Tibial nerve (tissue), 4 donors: Measurements from ENCODE around the gene MARCHF2. TPM values are rescaled to one million over a fixed set of nuclear protein-coding genes. Genes with fewer than 3 reads are reported as not detected.
"Not testable (repeated sequence)": the region's sequence is repeated elsewhere in the genome, so short reads cannot be mapped to it uniquely, and the experiment has no call there.

Experiments used
- DNase-seq, 2 donors: peaks; one replicate each; pipeline ENCODE4 v3.0.0-alpha.2; 2019; ENCODE audit warnings: low spot score in 2 of 2
- H3K27ac ChIP-seq, 4 donors: fragments of 200-600 bp; sonication (generic) in 3 of 4; one replicate each; pipeline ENCODE4 v1.5.1; 2017 to 2019; ENCODE audit warnings: mild to moderate bottlenecking in 1 of 4
- H3K27me3 ChIP-seq, 2 donors: fragments of 200-600 bp; sonication (generic) in 1 of 2; one replicate each; pipeline versions ENCODE4 v1.5.1 to v1.6.0; 2017 to 2019
- H3K36me3 ChIP-seq, 3 donors: fragments of 200-600 bp; sonication (generic); one replicate each; pipeline ENCODE4 v1.5.1; 2018 to 2019
- H3K4me1 ChIP-seq, 4 donors: fragments of 200-600 bp; sonication (generic) in 3 of 4; one replicate each; pipeline ENCODE4 v1.5.1; 2017 to 2019
- H3K4me3 ChIP-seq, 4 donors: fragments of 200-600 bp; sonication (generic) in 3 of 4; one replicate each; pipeline ENCODE4 v1.5.1; 2017 to 2019; ENCODE audit warnings: mild to moderate bottlenecking in 1 of 4, moderate library complexity in 1 of 4
- H3K9me3 ChIP-seq, 4 donors: fragments of 200-600 bp; sonication (generic) in 3 of 4; one replicate each; pipeline ENCODE4 v1.5.1; 2017 to 2019
- EP300 ChIP-seq, 2 donors: sonication (generic); formaldehyde crosslinking; IDR thresholded peaks; one replicate each; pipeline ENCODE4 v1.6.1; 2017; ENCODE audit warnings: antibody characterized with exemption in 2 of 2, mild to moderate bottlenecking in 1 of 2
- POLR2A ChIP-seq, 2 donors: fragments of 450-650 bp; IDR thresholded peaks; one replicate each; pipeline ENCODE4 v1.6.1; 2017; ENCODE audit warnings: antibody characterized with exemption in 2 of 2, mild to moderate bottlenecking in 2 of 2, moderate library complexity in 2 of 2
- WGBS, 2 donors: methylation state at CpG; one replicate each; pipeline ENCODE4 v1.1.5; 2018; 5-methylcytosine and 5-hydroxymethylcytosine counted together
- total RNA-seq, 4 donors: library from RNA; depleted of rRNA; stranded (reverse); fragments of >200 nt; gene quantifications; one replicate each; pipeline ENCODE4 v1.1.0, GENCODE V29; 2016
- TF ChIP-seq, protein P1 (sequence below), 5 experiments: fragments of 200-600 bp in 3 of 5; fragments of 450-650 bp in 2 of 5; sonication (generic) in 3 of 5; IDR thresholded peaks; one replicate each; pipeline ENCODE4 v1.5.1; 2016 to 2019; ENCODE audit warnings: antibody characterized with exemption in 5 of 5, mild to moderate bottlenecking in 3 of 5, moderate library complexity in 2 of 5

MARCHF2 gene
- total RNA-seq, 4 donors from 2014 or later = 149 to 242 (median 184) TPM

- no peak overlapping the region for H3K4me3 ChIP-seq
- TF ChIP-seq POLR2A (IDR thresholded peaks at IDR 0.05) = no peak
- no peak for TF ChIP-seq EP300 (IDR thresholded peaks at IDR 0.05)
- TF ChIP-seq, protein P1, sequence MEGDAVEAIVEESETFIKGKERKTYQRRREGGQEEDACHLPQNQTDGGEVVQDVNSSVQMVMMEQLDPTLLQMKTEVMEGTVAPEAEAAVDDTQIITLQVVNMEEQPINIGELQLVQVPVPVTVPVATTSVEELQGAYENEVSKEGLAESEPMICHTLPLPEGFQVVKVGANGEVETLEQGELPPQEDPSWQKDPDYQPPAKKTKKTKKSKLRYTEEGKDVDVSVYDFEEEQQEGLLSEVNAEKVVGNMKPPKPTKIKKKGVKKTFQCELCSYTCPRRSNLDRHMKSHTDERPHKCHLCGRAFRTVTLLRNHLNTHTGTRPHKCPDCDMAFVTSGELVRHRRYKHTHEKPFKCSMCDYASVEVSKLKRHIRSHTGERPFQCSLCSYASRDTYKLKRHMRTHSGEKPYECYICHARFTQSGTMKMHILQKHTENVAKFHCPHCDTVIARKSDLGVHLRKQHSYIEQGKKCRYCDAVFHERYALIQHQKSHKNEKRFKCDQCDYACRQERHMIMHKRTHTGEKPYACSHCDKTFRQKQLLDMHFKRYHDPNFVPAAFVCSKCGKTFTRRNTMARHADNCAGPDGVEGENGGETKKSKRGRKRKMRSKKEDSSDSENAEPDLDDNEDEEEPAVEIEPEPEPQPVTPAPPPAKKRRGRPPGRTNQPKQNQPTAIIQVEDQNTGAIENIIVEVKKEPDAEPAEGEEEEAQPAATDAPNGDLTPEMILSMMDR (IDR thresholded peaks at IDR 0.05) = no peak
- H3K9me3 ChIP-seq = no peaks in the 10 kb centered on the region
- 90 to 96% methylated on average over 12 of the region's 21 CpGs for WGBS, 2 donors
- no peak overlapping the region for H3K27ac ChIP-seq
- no peak for DNase-seq
- no peaks in the 10 kb centered on the region for H3K27me3 ChIP-seq
- peaks cover 0 to 16% (median 8%) of the 10 kb centered on the region in 4 donors for H3K4me1 ChIP-seq
- peaks cover 0 to 68% (median 0%) of the 10 kb centered on the region in 3 donors for H3K36me3 ChIP-seq
Measured at GRCh38 chr19:8401981-8402411, 11.1 kb upstream of the MARCHF2 start.

DNA sequence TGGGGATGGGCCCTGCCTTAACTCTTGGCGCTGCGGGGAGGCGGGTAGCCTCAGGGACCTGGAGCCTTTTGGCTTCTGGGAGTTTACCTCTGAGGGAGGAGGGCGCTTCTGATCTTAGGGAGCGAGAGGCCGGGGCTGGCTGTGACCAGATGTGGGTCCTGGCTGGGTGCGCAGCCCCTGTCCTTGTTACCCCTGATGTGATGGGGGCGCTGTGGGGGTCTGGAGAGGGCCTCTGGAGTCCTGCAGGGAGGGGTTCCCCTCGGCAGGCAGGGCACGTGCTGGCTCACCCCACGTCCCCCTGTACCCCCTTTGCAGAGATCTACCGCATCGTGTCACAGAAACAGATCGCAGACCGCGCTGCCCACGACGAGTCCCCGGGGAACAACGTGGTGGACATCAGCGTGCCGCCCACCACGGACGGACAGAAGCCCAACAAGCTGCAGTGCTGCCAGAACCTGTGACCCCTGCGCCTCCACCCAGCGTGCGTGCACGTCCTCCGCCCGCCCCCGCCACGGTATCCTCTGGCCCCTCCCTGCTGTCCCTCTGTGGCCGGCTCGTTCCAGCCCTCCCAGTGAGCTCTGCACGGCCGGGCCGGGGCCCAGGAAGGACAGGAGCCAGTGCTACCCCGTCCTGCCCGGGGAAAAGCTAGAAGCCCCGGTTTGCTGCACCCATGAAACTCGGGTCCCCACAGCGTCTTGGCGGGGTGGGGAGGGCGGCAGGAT, 9.8 kb upstream of the MARCHF2 start:
- 88 to 91% methylated on average over 29 to 40 of the region's 44 CpGs for WGBS, 2 donors
- Histone ChIP-seq H3K4me1 (peaks cover 0 to 4% (median under 1%) of the 10 kb centered on the region in 4 donors), H3K9me3 (no peaks in the 10 kb centered on the region), H3K4me3 (no peak overlapping the region), H3K36me3 (peaks cover 0 to 68% (median 0%) of the 10 kb centered on the region in 3 donors), H3K27me3 (no peaks in the 10 kb centered on the region), H3K27ac (no peak overlapping the region)
- TF ChIP-seq POLR2A (IDR thresholded peaks at IDR 0.05) = no peak
- no peak for TF ChIP-seq EP300 (IDR thresholded peaks at IDR 0.05)
- no peak for DNase-seq

- no peak overlapping the region for H3K27ac ChIP-seq
- H3K4me1 ChIP-seq = no peaks in the 10 kb centered on the region
- TF ChIP-seq EP300 (IDR thresholded peaks at IDR 0.05) (no peak), POLR2A (IDR thresholded peaks at IDR 0.05) (no peak)
- TF ChIP-seq, protein P1 (IDR thresholded peaks at IDR 0.05) = no peak
- no peaks in the 10 kb centered on the region for H3K9me3 ChIP-seq
- WGBS, 2 donors = 87 to 91% methylated on average over 17 to 24 of the region's 24 CpGs
- DNase-seq = no peak
- H3K4me3 ChIP-seq = no peak overlapping the region
- H3K27me3 ChIP-seq = no peaks in the 10 kb centered on the region
- H3K36me3 ChIP-seq = peaks cover 0 to 68% (median 0%) of the 10 kb centered on the region in 3 donors
Measured at GRCh38 chr19:8403820-8404109, 9.3 kb upstream of the MARCHF2 start.

DNA sequence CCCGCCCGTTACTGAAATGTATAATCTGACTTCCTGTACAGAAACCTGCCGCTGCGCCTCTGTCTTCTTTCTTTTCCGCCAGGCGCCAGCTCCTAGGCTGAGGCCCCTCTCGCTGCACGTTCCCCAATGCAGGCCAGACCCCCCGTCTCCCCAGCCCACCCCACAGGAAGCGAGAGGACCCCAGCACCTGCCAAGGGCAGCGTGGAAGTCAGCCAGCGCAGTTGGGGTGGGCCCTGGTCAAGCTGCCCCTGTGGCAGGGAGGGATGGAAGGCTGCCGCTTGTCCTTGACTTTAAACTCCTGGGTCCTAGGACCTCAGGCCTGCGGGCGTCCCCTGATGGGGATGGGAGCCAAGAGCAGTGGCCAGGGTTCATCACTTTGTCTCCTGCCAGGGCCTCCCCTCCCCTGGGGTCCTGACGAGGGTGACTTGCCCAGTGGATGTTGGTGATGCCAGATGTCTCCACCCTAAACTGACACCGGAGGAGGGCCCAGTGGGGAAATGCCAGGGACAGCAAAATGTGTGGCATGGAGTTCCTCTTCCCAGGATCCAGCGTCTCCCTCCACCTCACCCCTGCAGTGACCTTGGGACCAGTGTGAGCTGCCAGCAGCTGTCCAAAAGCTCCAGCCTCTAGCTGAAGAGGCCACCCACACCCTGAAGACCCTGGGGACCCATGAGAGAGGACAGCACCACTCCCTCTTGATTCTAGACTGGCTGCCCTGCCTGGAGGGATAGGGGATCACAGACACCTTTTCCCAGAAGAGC, 8.5 kb upstream of the MARCHF2 start:
- Histone ChIP-seq H3K27me3 (no peaks in the 10 kb centered on the region), H3K4me3 (no peak overlapping the region), H3K36me3 (peaks cover 0 to 62% (median 0%) of the 10 kb centered on the region in 3 donors), H3K4me1 (no peaks in the 10 kb centered on the region), H3K27ac (no peak overlapping the region), H3K9me3 (no peaks in the 10 kb centered on the region)
- TF ChIP-seq EP300 (IDR thresholded peaks at IDR 0.05) (no peak), POLR2A (IDR thresholded peaks at IDR 0.05) (no peak)
- TF ChIP-seq, protein P1 (IDR thresholded peaks at IDR 0.05) = no peak
- no peak for DNase-seq
- 81 to 85% methylated on average over 17 to 18 of the region's 18 CpGs for WGBS, 2 donors

- H3K27me3 ChIP-seq, H3K4me3 ChIP-seq, DNase-seq, H3K27ac ChIP-seq, H3K9me3 ChIP-seq, H3K36me3 ChIP-seq: not testable (repeated sequence)
- 89% methylated on average over 13 of the region's 13 CpGs for WGBS, 2 donors
- H3K4me1 ChIP-seq = peaks cover 0 to 24% (median 10%) of the 10 kb centered on the region in 4 donors
Measured at GRCh38 chr19:8410718-8411117, 2.4 kb upstream of the MARCHF2 start.

- Histone ChIP-seq H3K27me3 (no peaks in the 10 kb centered on the region), H3K4me3 (peak overlapping the region; percentile 75 to 98 (median 80)), H3K27ac (peak overlapping the region in 3 of 4 donors; percentile 45 to 82 (median 74)), H3K36me3 (peaks cover 0 to 2% (median 0%) of the 10 kb centered on the region in 3 donors), H3K9me3 (no peaks in the 10 kb centered on the region), H3K4me1 (peaks cover 0 to 28% (median 10%) of the 10 kb centered on the region in 4 donors)
- DNase-seq = no peak
- TF ChIP-seq POLR2A (IDR thresholded peaks at IDR 0.05) = no peak
- TF ChIP-seq, protein P1 (IDR thresholded peaks at IDR 0.05) = no peak
- no peak for TF ChIP-seq EP300 (IDR thresholded peaks at IDR 0.05)
- 10 to 14% methylated on average over 3 of the region's 3 CpGs for WGBS, 2 donors
Measured at GRCh38 chr19:8413629-8413995, 507 bp downstream of the MARCHF2 start.
